Measurements from ENCODE around the gene NOTCH2.

NOTCH2 gene

GRCh38 chr1:119947468-119947867, 122.0 kb downstream of the NOTCH2 start:
- DNase-seq: no peak

DNA sequence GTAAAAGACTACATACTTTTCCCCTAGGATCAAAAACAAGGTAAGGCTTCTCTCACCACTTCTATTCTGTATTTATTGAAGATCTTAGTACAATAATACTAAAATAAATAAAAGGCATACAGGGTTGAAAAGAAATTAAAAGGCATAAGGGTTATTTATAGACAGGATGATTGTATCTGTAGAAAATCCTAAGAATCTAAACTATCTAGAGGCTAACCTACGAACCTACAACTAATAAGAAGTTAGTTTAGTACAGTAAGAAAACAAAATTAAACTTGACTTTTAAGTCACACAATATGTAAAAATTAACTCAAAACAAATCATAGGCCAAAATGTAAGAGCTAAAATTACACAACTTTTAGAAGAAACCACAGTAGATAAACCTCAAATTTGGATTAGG, 122.7 kb downstream of the NOTCH2 start:
- DNase-seq: no peak

DNA sequence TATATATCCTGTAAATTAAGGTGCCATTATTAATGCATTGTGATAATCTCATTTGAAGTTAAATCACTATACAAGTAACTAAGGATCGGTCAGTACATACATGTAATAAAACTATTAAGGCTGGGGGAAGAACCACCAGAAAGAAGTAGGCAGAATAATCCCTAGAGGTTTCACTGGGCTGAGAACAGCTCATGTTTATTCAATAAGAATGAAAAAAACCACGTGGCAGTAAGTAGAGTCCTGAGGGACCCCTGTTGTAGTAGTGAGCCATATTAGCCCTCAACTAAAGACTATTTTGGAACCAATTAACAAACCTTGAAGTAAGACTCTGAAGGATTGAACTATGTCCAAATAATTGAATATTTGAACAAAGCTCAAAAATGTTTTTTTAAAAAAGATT, 126.2 kb downstream of the NOTCH2 start:
- no peak for DNase-seq

DNA sequence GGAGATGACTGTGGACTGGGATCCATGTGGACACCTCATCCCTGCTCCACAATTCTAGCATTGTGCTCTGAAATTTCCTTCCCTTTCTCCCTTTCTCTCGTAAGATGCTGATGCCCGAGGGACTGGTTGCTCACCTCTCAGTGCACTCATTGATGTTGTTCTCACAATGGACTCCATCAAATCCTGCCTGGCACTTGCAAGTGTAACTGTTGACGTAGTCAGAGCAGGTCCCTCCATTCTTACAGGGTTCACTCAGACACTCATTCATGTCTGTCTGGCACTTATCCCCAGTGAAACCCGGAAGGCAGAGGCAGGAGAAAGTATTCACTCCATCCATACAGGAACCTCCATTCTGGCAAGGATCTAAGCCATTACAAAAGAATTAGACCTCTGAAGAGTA, 128.1 kb downstream of the NOTCH2 start:
- DNase-seq: no peak

DNA sequence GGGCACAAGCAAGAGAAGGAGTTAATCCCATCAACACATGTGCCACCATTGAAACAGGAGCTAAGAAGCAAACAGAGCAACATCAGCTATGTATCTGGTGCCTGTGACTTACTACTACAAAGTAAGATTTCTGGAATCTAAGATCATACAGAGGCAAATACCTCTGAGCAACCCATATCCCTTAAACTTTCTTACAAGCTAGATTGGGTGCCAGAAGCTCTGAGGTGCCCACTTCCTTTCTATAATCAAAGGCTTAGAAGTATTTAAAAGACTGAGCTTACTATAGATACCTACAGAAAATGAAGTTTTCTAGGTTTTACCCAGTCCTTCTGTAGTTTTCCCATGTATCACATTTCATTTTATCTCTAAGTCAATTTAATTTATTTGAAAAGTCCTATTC, 128.8 kb downstream of the NOTCH2 start:
- DNase-seq: no peak

DNA sequence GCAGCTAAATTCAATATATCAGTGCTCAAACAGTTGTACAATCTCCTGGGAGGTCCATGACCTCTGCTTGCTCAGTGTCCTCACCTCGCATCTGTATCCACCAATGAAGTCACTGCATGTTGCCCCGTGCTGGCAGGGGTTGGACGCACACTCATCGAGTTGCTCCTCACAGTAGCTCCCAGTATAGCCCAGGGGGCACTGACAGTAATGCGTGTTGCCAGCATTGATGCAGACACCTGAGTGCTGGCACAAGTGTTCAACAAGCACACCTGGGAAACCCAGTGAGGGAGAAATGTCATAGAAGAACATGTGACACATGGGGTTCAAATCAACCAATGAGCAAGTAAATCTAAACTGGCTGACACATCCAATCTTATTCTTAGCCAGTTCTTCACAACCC, 132.3 kb downstream of the NOTCH2 start:
- DNase-seq: no peak

DNA sequence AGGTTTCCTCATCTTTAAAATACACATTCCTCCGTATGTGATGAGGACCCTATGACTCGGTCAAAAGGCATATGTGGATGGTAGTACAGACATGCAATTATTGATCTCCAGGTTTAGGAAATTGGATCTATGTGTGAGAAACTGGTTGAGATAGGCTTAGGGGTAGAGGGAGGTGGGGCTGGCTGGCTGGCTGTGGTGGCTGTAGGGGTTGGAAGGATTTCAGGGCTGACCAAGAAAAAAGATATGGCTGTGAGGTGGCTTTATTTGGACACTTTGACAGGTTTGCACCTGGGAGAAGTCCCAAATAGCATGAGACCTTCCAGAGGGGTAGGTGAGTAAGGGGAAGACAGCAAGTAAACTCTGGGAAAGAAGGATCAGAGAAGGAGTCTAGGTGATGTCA, 133.5 kb downstream of the NOTCH2 start:
- no peak for DNase-seq

DNA sequence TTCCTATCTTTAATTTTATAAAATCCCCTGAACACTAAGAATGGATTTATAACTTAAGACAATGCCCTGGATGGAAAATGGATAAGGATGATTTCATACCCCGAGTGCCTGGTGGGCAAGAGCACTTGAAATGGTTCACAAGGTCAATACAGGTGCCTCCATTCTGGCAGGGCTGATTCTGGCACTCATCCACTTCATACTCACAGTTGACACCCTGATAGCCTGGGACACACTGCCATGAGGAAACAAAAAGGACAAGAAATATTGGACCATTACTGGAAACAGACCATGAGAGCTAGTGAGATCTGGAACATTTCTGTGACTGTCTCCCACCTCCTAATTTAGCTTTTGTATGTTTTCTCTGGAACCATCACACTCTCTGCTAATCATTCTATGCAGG, 134.1 kb downstream of the NOTCH2 start:
- no peak for DNase-seq

DNA sequence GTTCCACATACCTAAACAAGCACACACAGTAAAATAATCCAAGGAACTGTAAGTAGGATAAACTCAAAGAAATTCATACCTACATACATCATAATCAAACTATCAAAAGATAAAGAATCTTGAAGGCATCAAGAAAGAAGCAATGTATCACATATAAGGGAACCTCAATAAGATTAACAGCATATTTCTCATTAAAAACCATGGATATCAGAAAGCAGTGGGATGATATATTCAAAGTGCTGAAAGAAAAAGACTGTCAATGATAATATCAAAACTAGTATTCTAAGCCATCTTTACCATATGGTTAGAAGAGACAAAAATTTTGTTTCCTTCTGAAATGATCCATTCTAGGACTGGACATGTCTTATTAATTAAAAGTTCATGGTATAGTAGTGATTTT, 136.1 kb downstream of the NOTCH2 start:
- no peak for DNase-seq

- DNase-seq: no peak
These were observed 139.7 kb downstream of the NOTCH2 start for GRCh38 chr1:119929643-119930315.

- no peak for DNase-seq
These were observed 142.9 kb downstream of the NOTCH2 start for GRCh38 chr1:119926553-119926952.

GRCh38 chr1:119924948-119925898, 144.2 kb downstream of the NOTCH2 start:
- peak in 4 of 51 donors; percentile 2 to 9 (median 4) for DNase-seq

- no peak for DNase-seq
These were observed 149.1 kb downstream of the NOTCH2 start for GRCh38 chr1:119920104-119920968.

GRCh38 chr1:119919241-119919640, 150.2 kb downstream of the NOTCH2 start:
- no peak for DNase-seq

DNA sequence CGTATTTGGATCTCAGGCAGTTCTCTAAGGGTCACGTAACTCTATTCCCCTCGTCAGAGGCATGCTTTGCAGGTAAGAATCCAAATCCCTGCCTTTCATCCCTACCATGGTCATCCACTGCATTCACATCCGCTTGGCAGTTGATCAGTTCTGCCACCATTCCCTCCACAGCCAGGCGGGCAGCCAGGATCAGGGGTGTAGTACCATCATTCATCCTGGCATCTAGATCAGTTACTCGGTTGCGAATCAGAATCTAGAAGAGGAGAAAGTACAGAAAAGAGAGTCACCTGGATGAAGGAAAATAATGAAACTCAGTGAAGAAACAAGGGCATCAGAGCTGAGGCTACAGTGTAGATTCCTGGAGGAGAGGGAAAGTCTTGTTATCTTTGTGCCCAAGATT, 151.2 kb downstream of the NOTCH2 start:
- no peak for DNase-seq

DNA sequence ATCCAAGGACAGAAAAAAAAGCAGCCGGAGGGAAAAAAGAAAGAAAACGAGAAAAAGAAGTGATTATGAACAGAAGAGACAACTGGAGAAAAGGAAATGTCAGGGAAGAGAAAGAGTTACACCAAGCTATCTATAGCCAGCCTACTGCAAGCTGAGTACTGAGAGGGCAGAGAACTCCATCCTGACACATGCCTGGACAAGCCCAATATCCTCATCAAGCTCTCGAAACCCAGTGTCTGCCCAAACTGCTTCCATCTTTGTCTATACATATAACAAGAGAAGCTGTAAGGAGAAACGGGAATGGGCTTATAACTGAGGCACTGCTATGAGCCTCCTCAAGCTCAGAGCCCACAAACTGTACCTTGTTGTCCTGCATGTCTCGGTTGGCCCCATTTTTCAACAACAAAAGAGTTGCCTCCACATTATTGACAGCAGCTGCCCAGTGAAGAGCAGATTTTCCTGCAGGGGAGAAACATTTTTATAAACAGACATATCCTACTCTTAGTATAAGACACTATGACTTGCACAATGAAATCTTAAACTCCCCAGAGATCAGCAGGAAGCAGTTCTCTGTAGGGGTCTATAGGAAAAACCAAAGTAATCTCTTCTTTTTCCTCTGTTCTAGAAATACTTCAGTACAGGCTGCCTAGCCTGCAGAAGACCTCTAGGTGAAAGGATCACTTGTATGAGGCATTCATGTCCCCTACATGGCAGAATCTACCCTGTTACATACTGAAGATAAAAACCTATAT, 152.0 kb downstream of the NOTCH2 start:
- DNase-seq: no peak

DNA sequence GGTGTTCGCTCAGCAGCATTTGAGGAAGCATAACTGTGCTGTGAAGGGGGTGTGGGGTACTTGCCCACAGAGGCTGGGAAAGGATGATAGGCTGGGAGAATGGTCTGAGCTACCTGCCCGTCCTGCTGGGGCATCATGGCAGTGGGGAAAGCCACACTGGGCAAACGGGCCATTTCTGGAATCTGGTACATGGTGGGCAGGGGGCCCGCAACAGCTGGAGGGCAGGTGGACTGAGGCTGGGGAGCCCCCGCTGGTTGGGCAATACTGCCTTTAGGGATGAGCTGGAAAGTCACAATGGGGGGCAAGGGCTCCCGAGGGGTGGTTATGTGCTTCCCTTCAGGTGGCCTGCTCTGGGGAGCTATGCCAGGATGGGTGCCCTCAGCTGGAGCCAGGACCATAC, 153.9 kb downstream of the NOTCH2 start:
- DNase-seq: no peak

- DNase-seq: no peak
These were observed 155.4 kb downstream of the NOTCH2 start for GRCh38 chr1:119914071-119914470.

- no peak for DNase-seq
These were observed 156.5 kb downstream of the NOTCH2 start for GRCh38 chr1:119912963-119913362.

GRCh38 chr1:119911775-119912174, 157.7 kb downstream of the NOTCH2 start:
- DNase-seq: no peak

GRCh38 chr1:119910618-119911017, 158.8 kb downstream of the NOTCH2 start:
- DNase-seq: no peak

All from hypothalamus (tissue), 51 donors.